CD4-positive, alpha-beta T cell treated with Interleukin-15 for 1 hour (primary cell): ENCODE data around the gene RNF44.
"Not testable (repeated sequence)": the region's sequence is repeated elsewhere in the genome, so short reads cannot be mapped to it uniquely, and the experiment has no call there.

ENCODE experiments used
- DNase-seq: peaks from one replicate; pipeline ENCODE4 v3.0.0-alpha.2; 2020

Gene RNF44

GRCh38 chr5:176550937-176551336 is 13.7 kb upstream of the RNF44 start:
- DNase-seq = not testable (repeated sequence)

GRCh38 chr5:176550275-176550831 is 13.2 kb upstream of the RNF44 start:
- no peak for DNase-seq

GRCh38 chr5:176549871-176550270 is 12.7 kb upstream of the RNF44 start:
- DNase-seq = no peak

- no peak for DNase-seq
Measured at GRCh38 chr5:176548967-176549444, 11.8 kb upstream of the RNF44 start, which contains the start of gene CDHR2. CDHR2 (plus strand) TSS chr5:176549342; CDS start chr5:176565353, 16,011 bp downstream.

- DNase-seq = peak; percentile 57
Measured at GRCh38 chr5:176547802-176548201, 10.6 kb upstream of the RNF44 start.

- no peak for DNase-seq
Measured at GRCh38 chr5:176545737-176546509, 8.7 kb upstream of the RNF44 start.

- DNase-seq = no peak
Measured at GRCh38 chr5:176545388-176545736, 8.2 kb upstream of the RNF44 start.

- DNase-seq = peak; percentile 76
Measured at GRCh38 chr5:176543428-176544182, 6.4 kb upstream of the RNF44 start.

GRCh38 chr5:176542596-176543427 is 5.6 kb upstream of the RNF44 start:
- DNase-seq = peak; percentile 43

GRCh38 chr5:176542135-176542595 is 5.0 kb upstream of the RNF44 start:
- DNase-seq = peak; percentile 72

GRCh38 chr5:176541338-176542134 is 4.3 kb upstream of the RNF44 start:
- DNase-seq = peak; percentile 77

GRCh38 chr5:176540956-176541337 is 3.7 kb upstream of the RNF44 start:
- DNase-seq = no peak

GRCh38 chr5:176540476-176540899 is 3.3 kb upstream of the RNF44 start:
- DNase-seq = no peak

- no peak for DNase-seq
Measured at GRCh38 chr5:176538989-176539384, 1.8 kb upstream of the RNF44 start.

GRCh38 chr5:176538230-176538988 is 1.2 kb upstream of the RNF44 start:
- no peak for DNase-seq

- DNase-seq = peak; percentile 100
Measured at GRCh38 chr5:176537554-176538229, 490 bp upstream of the RNF44 start.

GRCh38 chr5:176536132-176536901 is 885 bp downstream of the RNF44 start:
- peak; percentile 81 for DNase-seq

GRCh38 chr5:176535664-176536131 is 1.5 kb downstream of the RNF44 start:
- DNase-seq = no peak

GRCh38 chr5:176535101-176535663 is 2.0 kb downstream of the RNF44 start:
- DNase-seq = peak; percentile 64
